Measurements from ENCODE around the gene CSNK2A1.

The CSNK2A1 gene

DNA sequence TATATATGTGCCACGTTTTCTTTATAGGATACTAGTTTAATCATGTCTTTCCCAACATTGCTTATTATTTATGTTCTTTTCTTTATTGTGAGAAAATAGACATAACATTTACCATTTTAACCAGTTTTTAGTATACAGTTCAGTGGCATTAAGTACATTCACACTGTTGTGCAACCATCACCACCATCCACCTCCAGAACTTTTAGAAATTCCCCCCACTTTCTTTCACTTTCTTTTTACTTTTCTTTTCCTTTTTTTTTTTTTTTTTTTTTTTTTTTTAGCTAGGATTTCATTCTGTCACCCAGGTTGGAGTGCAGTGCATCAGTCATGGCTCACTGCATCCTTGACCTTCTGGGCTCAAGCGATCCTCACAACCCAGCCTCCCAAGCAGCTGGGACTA, 117.0 kb downstream of the CSNK2A1 start:
- H3K27ac ChIP-seq (ENCODE audit: low read depth, low read length): no peak overlapping the region
- H3K4me1 ChIP-seq (ENCODE audit: control insufficient read depth, insufficient read depth, low read length): no peaks in the 10 kb centered on the region
- no peaks in the 10 kb centered on the region for H3K27me3 ChIP-seq (ENCODE audit: control insufficient read depth, insufficient read depth, low read length)
- no peak overlapping the region for H3K9ac ChIP-seq (ENCODE audit: low read depth, low read length)
- H3K36me3 ChIP-seq (ENCODE audit: control insufficient read depth, insufficient read depth, low read length): peaks cover 61% of the 10 kb centered on the region
- no peak overlapping the region for H3K4me3 ChIP-seq (ENCODE audit: low read depth, low read length)
- no peaks in the 10 kb centered on the region for H3K9me3 ChIP-seq (ENCODE audit: control insufficient read depth, insufficient read depth, low read length)

All from HUES48 (cell line).